Activated T-helper 1 cell treated with Interleukin-2 at 50 U/mL for 16 hours (primary cell): ENCODE measurements around the gene CCDC74B.
"Not testable (repeated sequence)": the region's sequence is repeated elsewhere in the genome, so short reads cannot be mapped to it uniquely, and the experiment has no call there.

Experiments
- DNase-seq: peaks from one replicate; pipeline ENCODE4 v3.0.0-alpha.2; 2020; ENCODE audit warnings: low read depth

CCDC74B gene

GRCh38 chr2:130102597-130103363, 42.1 kb downstream of the CCDC74B start:
- not testable (repeated sequence) for DNase-seq
